SK-N-SH treated with all-trans-retinoic acid at 6 μM for 48 hours (cell line): ENCODE measurements around the gene KDM5A.

Experiments
- ATAC-seq: fragments of 200-7000 bp; cut with Tn5 transposase; 3 replicates; pipeline ENCODE4 v1.9.1; 2020; ENCODE audit warnings: mild to moderate bottlenecking, moderate library complexity
- ARNTL ChIP-seq: fragments of 450-650 bp; formaldehyde crosslinking; IDR thresholded peaks from 2 replicates; pipeline ENCODE4 v1.5.0; 2020; ENCODE audit warnings: low read depth, mild to moderate bottlenecking, moderate library complexity, borderline replicate concordance
- BACH2 ChIP-seq: fragments of 250-450 bp; sonication (Bioruptor Pico); IDR thresholded peaks from 2 replicates; pipeline ENCODE4 v1.9.0; 2021; ENCODE audit warnings: mild to moderate bottlenecking, borderline replicate concordance
- CSDC2 ChIP-seq: fragments of 250-450 bp; sonication (Bioruptor Pico); IDR thresholded peaks from 2 replicates; pipeline ENCODE4 v1.5.0; 2020; ENCODE audit warnings: mild to moderate bottlenecking, moderate library complexity
- ESRRG ChIP-seq: fragments of 250-450 bp; sonication (Bioruptor Pico); IDR thresholded peaks from 2 replicates; pipeline ENCODE4 v1.6.1; 2021; ENCODE audit warnings: mild to moderate bottlenecking
- GLIS3 ChIP-seq: fragments of 250-450 bp; sonication (Bioruptor Pico); IDR thresholded peaks from 2 replicates; pipeline ENCODE4 v1.5.0; 2020; ENCODE audit warnings: mild to moderate bottlenecking, moderate library complexity
- ISL1 ChIP-seq: fragments of 250-450 bp; sonication (Bioruptor Pico); IDR thresholded peaks from 2 replicates; pipeline ENCODE4 v2.1.2; 2022; ENCODE audit warnings: mild to moderate bottlenecking, moderate library complexity
- OSR1 ChIP-seq: fragments of 250-450 bp; sonication (Bioruptor Pico); IDR thresholded peaks from 2 replicates; pipeline ENCODE4 v1.8.0; 2022; ENCODE audit warnings: moderate library complexity, mild to moderate bottlenecking, inconsistent platforms
- PPARA ChIP-seq: fragments of 250-450 bp; sonication (Bioruptor Pico); IDR thresholded peaks from 2 replicates; pipeline ENCODE4 v1.5.0; 2020; ENCODE audit warnings: mild to moderate bottlenecking, borderline replicate concordance
- RARB ChIP-seq: fragments of 250-450 bp; sonication (Bioruptor Pico); IDR thresholded peaks from 2 replicates; pipeline ENCODE4 v1.8.0; 2021; ENCODE audit warnings: mild to moderate bottlenecking, moderate library complexity
- SNAI2 ChIP-seq: fragments of 250-450 bp; sonication (Bioruptor Pico); IDR thresholded peaks from 2 replicates; pipeline ENCODE4 v1.5.0; 2020; ENCODE audit warnings: mild to moderate bottlenecking, moderate library complexity
- TCF4 ChIP-seq: fragments of 250-450 bp; sonication (Bioruptor Pico); IDR thresholded peaks from 2 replicates; pipeline ENCODE4 v1.8.0; 2021; ENCODE audit warnings: mild to moderate bottlenecking, moderate library complexity, borderline replicate concordance
- TOX ChIP-seq: fragments of 250-450 bp; sonication (Bioruptor Pico); IDR thresholded peaks from 2 replicates; pipeline ENCODE4 v1.8.0; 2021; ENCODE audit warnings: mild to moderate bottlenecking, moderate library complexity, borderline replicate concordance
- ZC3H10 ChIP-seq: fragments of 250-450 bp; sonication (Bioruptor Pico); IDR thresholded peaks from 2 replicates; pipeline ENCODE4 v1.5.1; 2021; ENCODE audit warnings: mild to moderate bottlenecking, moderate library complexity
- ZFP3 ChIP-seq: fragments of 250-450 bp; sonication (Bioruptor Pico); IDR thresholded peaks from 2 replicates; pipeline ENCODE4 v1.5.0; 2020; ENCODE audit warnings: mild to moderate bottlenecking, moderate library complexity
- ZFP30 ChIP-seq: fragments of 450-650 bp; formaldehyde crosslinking; IDR thresholded peaks from 2 replicates; pipeline ENCODE4 v1.5.0; 2022; ENCODE audit warnings: mild to moderate bottlenecking, moderate library complexity
- ZNF565 ChIP-seq: fragments of 450-650 bp; formaldehyde crosslinking; conservative IDR thresholded peaks from 2 replicates; pipeline ENCODE4 v1.5.0; 2020; ENCODE audit warnings: low read depth, mild to moderate bottlenecking, moderate library complexity
- ZNF70 ChIP-seq: fragments of 450-650 bp; formaldehyde crosslinking; IDR thresholded peaks from 2 replicates; pipeline ENCODE4 v1.5.0; 2020; ENCODE audit warnings: mild to moderate bottlenecking, moderate library complexity
- TF ChIP-seq, protein P1 (sequence below): fragments of 250-450 bp; sonication (Bioruptor Pico); IDR thresholded peaks from 2 replicates; pipeline ENCODE4 v1.8.0; 2020; ENCODE audit warnings: mild to moderate bottlenecking, moderate library complexity, borderline replicate concordance
- TF ChIP-seq, protein P2 (sequence below): fragments of 250-450 bp; sonication (Bioruptor Pico); IDR thresholded peaks from 2 replicates; pipeline ENCODE4 v1.5.0; 2020; ENCODE audit warnings: mild to moderate bottlenecking, moderate library complexity
- TF ChIP-seq, protein P3 (sequence below): fragments of 250-450 bp; sonication (Bioruptor Pico); IDR thresholded peaks from 2 replicates; pipeline ENCODE4 v1.5.1; 2020; ENCODE audit warnings: low read depth, mild to moderate bottlenecking, moderate library complexity
- TF ChIP-seq, protein P4 (sequence below): fragments of 250-450 bp; sonication (Bioruptor Pico); IDR thresholded peaks from 2 replicates; pipeline ENCODE4 v1.5.1; 2021; ENCODE audit warnings: mild to moderate bottlenecking, moderate library complexity
- TF ChIP-seq, protein P5 (sequence below): fragments of 250-450 bp; sonication (Bioruptor Pico); IDR thresholded peaks from 2 replicates; pipeline ENCODE4 v1.8.0; 2021; ENCODE audit warnings: low read depth, mild to moderate bottlenecking, moderate library complexity, borderline replicate concordance

KDM5A gene

DNA sequence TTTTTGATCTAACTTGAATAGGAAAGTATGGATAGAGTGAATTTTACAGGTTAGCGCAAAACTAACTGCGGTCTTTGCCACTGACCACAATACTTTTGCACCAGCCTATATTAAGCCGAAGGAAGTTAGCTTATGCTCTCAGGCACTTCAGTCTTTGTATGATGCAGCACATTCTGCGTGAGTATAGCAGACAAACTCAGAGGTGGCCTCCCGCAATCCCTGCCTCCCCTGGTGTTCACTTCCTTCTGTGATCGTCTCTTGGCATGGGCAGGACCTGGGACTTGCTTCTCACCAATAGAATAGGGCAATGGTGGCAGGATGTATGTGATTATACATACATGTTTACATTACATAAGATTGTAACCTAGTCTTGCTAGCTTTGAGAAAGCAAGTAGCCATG, 116.2 kb downstream of the KDM5A start (continued):
- no peak for TF ChIP-seq CSDC2 (CRISPR knock-in tag)

DNA sequence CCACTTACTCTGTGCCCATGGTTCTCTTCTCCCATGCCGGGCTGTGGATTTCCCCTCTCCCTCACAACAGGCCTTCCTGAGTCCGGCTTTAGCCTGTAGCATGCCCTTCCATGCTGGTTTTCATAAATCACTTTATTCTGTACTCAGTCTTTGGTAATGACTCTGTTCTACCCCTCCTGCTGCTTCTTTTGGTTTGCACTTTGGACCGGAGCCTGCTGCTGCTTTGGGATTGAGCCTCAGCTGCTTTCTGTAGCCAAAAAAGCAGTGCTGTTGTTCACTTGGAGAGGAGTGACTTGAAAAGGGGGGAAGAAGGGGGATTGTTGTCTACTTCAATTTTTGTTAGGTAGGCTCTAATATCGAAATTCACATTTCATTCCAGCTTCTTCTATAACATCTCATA, 118.0 kb downstream of the KDM5A start:
- no peak for TF ChIP-seq TCF4 (CRISPR knock-in tag)
- TF ChIP-seq ISL1 (CRISPR knock-in tag), result no peak
- TF ChIP-seq ZNF70, result no peak
- no peak for TF ChIP-seq BACH2 (CRISPR knock-in tag)
- no peak for TF ChIP-seq RARB
- TF ChIP-seq ZFP30 (CRISPR knock-in tag), result no peak
- TF ChIP-seq ARNTL (CRISPR knock-in tag), result no peak
- TF ChIP-seq TOX (CRISPR knock-in tag), result no peak
- TF ChIP-seq, protein P1, sequence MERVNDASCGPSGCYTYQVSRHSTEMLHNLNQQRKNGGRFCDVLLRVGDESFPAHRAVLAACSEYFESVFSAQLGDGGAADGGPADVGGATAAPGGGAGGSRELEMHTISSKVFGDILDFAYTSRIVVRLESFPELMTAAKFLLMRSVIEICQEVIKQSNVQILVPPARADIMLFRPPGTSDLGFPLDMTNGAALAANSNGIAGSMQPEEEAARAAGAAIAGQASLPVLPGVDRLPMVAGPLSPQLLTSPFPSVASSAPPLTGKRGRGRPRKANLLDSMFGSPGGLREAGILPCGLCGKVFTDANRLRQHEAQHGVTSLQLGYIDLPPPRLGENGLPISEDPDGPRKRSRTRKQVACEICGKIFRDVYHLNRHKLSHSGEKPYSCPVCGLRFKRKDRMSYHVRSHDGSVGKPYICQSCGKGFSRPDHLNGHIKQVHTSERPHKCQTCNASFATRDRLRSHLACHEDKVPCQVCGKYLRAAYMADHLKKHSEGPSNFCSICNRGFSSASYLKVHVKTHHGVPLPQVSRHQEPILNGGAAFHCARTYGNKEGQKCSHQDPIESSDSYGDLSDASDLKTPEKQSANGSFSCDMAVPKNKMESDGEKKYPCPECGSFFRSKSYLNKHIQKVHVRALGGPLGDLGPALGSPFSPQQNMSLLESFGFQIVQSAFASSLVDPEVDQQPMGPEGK (CRISPR knock-in tag), result no peak
- no peak for TF ChIP-seq GLIS3 (CRISPR knock-in tag)
- TF ChIP-seq, protein P2, sequence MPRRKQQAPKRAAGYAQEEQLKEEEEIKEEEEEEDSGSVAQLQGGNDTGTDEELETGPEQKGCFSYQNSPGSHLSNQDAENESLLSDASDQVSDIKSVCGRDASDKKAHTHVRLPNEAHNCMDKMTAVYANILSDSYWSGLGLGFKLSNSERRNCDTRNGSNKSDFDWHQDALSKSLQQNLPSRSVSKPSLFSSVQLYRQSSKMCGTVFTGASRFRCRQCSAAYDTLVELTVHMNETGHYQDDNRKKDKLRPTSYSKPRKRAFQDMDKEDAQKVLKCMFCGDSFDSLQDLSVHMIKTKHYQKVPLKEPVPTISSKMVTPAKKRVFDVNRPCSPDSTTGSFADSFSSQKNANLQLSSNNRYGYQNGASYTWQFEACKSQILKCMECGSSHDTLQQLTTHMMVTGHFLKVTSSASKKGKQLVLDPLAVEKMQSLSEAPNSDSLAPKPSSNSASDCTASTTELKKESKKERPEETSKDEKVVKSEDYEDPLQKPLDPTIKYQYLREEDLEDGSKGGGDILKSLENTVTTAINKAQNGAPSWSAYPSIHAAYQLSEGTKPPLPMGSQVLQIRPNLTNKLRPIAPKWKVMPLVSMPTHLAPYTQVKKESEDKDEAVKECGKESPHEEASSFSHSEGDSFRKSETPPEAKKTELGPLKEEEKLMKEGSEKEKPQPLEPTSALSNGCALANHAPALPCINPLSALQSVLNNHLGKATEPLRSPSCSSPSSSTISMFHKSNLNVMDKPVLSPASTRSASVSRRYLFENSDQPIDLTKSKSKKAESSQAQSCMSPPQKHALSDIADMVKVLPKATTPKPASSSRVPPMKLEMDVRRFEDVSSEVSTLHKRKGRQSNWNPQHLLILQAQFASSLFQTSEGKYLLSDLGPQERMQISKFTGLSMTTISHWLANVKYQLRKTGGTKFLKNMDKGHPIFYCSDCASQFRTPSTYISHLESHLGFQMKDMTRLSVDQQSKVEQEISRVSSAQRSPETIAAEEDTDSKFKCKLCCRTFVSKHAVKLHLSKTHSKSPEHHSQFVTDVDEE (CRISPR knock-in tag), result no peak
- TF ChIP-seq SNAI2 (CRISPR knock-in tag), result no peak
- no peak for TF ChIP-seq OSR1 (CRISPR knock-in tag)
- TF ChIP-seq, protein P3, sequence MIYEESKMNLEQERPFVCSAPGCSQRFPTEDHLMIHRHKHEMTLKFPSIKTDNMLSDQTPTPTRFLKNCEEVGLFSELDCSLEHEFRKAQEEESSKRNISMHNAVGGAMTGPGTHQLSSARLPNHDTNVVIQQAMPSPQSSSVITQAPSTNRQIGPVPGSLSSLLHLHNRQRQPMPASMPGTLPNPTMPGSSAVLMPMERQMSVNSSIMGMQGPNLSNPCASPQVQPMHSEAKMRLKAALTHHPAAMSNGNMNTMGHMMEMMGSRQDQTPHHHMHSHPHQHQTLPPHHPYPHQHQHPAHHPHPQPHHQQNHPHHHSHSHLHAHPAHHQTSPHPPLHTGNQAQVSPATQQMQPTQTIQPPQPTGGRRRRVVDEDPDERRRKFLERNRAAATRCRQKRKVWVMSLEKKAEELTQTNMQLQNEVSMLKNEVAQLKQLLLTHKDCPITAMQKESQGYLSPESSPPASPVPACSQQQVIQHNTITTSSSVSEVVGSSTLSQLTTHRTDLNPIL (CRISPR knock-in tag), result no peak
- ATAC-seq, result no peak

DNA sequence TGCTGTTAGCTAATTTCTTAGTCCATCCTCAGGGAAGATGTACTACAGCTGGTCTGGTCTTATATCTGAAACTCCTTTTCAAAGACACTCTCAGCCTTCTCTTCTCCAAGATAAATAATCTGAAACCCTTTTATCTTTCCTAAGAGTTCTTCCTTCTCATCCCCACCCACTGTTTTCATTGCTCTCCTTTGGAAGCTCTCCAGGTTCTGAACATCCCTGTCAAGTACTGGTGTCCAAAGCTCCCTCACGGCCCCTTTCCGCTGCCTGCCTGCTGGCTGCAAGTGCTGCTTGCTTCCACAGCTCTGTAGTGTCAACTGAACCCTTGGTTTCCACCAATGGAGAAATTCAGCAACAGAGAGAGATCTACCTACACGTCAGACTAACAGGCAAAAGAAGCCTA, 119.9 kb downstream of the KDM5A start:
- TF ChIP-seq ESRRG (CRISPR knock-in tag) (no peak), ZC3H10 (CRISPR knock-in tag) (no peak), RARB (no peak), ZNF565 (no peak), SNAI2 (CRISPR knock-in tag) (no peak), ZFP3 (CRISPR knock-in tag) (no peak), ISL1 (CRISPR knock-in tag) (no peak), PPARA (CRISPR knock-in tag) (no peak), ARNTL (CRISPR knock-in tag) (no peak), OSR1 (CRISPR knock-in tag) (no peak), TOX (CRISPR knock-in tag) (no peak), CSDC2 (CRISPR knock-in tag) (no peak), BACH2 (CRISPR knock-in tag) (no peak)
- TF ChIP-seq, protein P1 (CRISPR knock-in tag), result no peak
- TF ChIP-seq, protein P2 (CRISPR knock-in tag), result no peak
- TF ChIP-seq, protein P4, sequence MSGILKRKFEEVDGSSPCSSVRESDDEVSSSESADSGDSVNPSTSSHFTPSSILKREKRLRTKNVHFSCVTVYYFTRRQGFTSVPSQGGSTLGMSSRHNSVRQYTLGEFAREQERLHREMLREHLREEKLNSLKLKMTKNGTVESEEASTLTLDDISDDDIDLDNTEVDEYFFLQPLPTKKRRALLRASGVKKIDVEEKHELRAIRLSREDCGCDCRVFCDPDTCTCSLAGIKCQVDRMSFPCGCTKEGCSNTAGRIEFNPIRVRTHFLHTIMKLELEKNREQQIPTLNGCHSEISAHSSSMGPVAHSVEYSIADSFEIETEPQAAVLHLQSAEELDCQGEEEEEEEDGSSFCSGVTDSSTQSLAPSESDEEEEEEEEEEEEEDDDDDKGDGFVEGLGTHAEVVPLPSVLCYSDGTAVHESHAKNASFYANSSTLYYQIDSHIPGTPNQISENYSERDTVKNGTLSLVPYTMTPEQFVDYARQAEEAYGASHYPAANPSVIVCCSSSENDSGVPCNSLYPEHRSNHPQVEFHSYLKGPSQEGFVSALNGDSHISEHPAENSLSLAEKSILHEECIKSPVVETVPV (CRISPR knock-in tag), result no peak
- TF ChIP-seq, protein P3 (CRISPR knock-in tag), result no peak
- TF ChIP-seq, protein P5, sequence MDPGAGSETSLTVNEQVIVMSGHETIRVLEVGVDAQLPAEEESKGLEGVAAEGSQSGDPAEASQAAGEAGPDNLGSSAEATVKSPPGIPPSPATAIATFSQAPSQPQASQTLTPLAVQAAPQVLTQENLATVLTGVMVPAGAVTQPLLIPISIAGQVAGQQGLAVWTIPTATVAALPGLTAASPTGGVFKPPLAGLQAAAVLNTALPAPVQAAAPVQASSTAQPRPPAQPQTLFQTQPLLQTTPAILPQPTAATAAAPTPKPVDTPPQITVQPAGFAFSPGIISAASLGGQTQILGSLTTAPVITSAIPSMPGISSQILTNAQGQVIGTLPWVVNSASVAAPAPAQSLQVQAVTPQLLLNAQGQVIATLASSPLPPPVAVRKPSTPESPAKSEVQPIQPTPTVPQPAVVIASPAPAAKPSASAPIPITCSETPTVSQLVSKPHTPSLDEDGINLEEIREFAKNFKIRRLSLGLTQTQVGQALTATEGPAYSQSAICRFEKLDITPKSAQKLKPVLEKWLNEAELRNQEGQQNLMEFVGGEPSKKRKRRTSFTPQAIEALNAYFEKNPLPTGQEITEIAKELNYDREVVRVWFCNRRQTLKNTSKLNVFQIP (CRISPR knock-in tag), result no peak
- TF ChIP-seq, all 23 proteins: peak for 0
- ATAC-seq, result no peak; the same call in 2 of the 3 replicates
